ENCODE measurements around the gene PLXNC1.

DNA sequence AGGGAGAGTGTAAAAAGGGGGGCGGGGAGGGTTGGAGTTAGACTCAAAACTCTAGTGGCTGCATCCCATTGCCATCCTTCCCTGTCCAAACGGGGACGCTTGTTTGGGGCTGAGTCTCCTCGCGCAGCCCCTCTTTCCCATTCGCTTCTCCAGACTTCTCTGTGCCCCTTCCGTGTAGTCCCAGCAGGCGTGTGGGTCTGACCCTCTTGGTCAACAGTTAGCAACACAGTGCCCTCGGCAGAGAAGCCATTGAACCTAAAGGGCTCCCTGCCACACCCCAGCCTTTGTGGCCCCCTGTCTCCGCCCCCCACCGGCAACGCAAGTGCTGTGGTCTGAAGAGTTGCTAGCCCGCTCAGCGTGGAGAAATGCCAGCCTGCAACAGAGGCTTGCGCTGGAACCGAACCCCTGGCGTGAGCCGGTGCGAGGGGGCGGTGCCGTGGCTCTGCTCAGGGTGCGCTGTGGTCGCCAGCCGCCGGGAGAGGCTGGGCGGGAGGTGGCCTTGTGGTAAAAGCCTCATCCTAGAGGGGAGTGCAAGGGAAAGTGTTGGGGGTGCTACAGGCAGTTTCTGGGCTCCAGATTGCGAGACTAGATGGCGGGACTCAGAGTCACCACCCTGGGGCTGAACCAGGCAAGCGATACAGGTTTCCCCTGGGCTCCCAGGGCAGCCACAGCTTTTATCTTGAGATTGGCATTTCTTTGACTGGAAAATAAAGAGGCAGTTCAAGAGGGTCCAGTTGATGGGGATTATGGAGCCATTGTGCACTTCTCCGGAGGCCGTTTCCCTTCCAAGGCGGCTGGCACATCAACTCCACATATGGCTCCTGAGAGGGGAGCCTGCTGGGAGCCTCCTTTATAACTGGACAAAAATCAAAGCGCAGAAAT, 2.1 kb downstream of the PLXNC1 start:
- TF ChIP-seq CTCF (IDR thresholded peaks at IDR 0.05) = no peak
- TF ChIP-seq POLR2A (IDR thresholded peaks at IDR 0.05) = no peak
